Endometrial microvascular endothelial cells (primary cell): ENCODE data around the gene TEDC1. TPM values are rescaled to one million over a fixed set of nuclear protein-coding genes. Genes with fewer than 3 reads are reported as not detected.

Experiments used
- in situ Hi-C: cut with HindIII; loops from 2 replicates; pipeline ENCODE4 v1.10.0; 2017; ENCODE audit warnings: low sequenced_read_pairs, low pct_unique_long_range_greater_than_20kb; ENCODE audit errors: inconsistent ontology term
- total RNA-seq: library from RNA; depleted of rRNA; stranded (reverse); fragments of >200 nt; gene quantifications from one replicate; pipeline ENCODE4 v1.2.3, GENCODE V29; 2015; ENCODE audit errors: inconsistent ontology term

Gene TEDC1
- total RNA-seq, 1 donor from 2014 or later, result 24.6 TPM

- in situ Hi-C loops, result no loop called here
These were observed 35.0 kb upstream of the TEDC1 start for GRCh38 chr14:105455766-105456660.

GRCh38 chr14:105456736-105457617 lies 34.1 kb upstream of the TEDC1 start:
- in situ Hi-C loops, result no loop called here

- in situ Hi-C loops, result no loop called here
These were observed 33.0 kb upstream of the TEDC1 start for GRCh38 chr14:105458010-105458409.

GRCh38 chr14:105458571-105458970 lies 32.5 kb upstream of the TEDC1 start:
- in situ Hi-C loops, result no loop called here

- in situ Hi-C loops, result no loop called here
These were observed 30.9 kb upstream of the TEDC1 start for GRCh38 chr14:105460116-105460515.

- in situ Hi-C loops, result no loop called here
These were observed 30.4 kb upstream of the TEDC1 start for GRCh38 chr14:105460616-105461015.

GRCh38 chr14:105461903-105462302 lies 29.1 kb upstream of the TEDC1 start:
- in situ Hi-C loops, result no loop called here

- in situ Hi-C loops, result no loop called here
These were observed 26.5 kb upstream of the TEDC1 start for GRCh38 chr14:105464501-105464900.

- in situ Hi-C loops, result no loop called here
These were observed 25.6 kb upstream of the TEDC1 start for GRCh38 chr14:105465209-105466031.

- in situ Hi-C loops, result no loop called here
These were observed 24.4 kb upstream of the TEDC1 start for GRCh38 chr14:105466531-105467248.

GRCh38 chr14:105467249-105467941 lies 23.7 kb upstream of the TEDC1 start:
- in situ Hi-C loops, result no loop called here

GRCh38 chr14:105467942-105468471 lies 23.0 kb upstream of the TEDC1 start:
- in situ Hi-C loops, result no loop called here

GRCh38 chr14:105468621-105469241 lies 22.3 kb upstream of the TEDC1 start:
- in situ Hi-C loops, result no loop called here

- in situ Hi-C loops, result no loop called here
These were observed 21.3 kb upstream of the TEDC1 start for GRCh38 chr14:105469456-105470349.

GRCh38 chr14:105470350-105471296 lies 20.4 kb upstream of the TEDC1 start:
- in situ Hi-C loops, result no loop called here
